Esophagus mucosa (tissue), 1 donor: ENCODE results near the gene ARFGAP3. TPM values are rescaled to one million over a fixed set of nuclear protein-coding genes. Genes with fewer than 3 reads are reported as not detected.

Source experiments
- ATAC-seq: fragments of 200-7000 bp; cut with Tn5 transposase; one replicate; pipeline ENCODE4 v1.9.1; 2020
- total RNA-seq: library from RNA; stranded (reverse); gene quantifications from one replicate; pipeline ENCODE4 v1.2.4, GENCODE V29; 2023
- donor health status: DM: yes; HTN: yes; CAD: no.

Gene ARFGAP3
- total RNA-seq, 1 donor from 2014 or later, result 18.9 TPM

GRCh38 chr22:42819412-42820044, 37.5 kb downstream of the ARFGAP3 start:
- peak; percentile 33 for ATAC-seq

- no peak for ATAC-seq
Measured at GRCh38 chr22:42817556-42817955, 39.5 kb downstream of the ARFGAP3 start.

- ATAC-seq, result no peak
Measured at GRCh38 chr22:42816336-42816735, 40.7 kb downstream of the ARFGAP3 start.

GRCh38 chr22:42814616-42815015, 42.5 kb downstream of the ARFGAP3 start:
- ATAC-seq, result no peak

- no peak for ATAC-seq
Measured at GRCh38 chr22:42814215-42814614, 42.9 kb downstream of the ARFGAP3 start.

GRCh38 chr22:42813501-42813900, 43.6 kb downstream of the ARFGAP3 start:
- ATAC-seq, result no peak

- ATAC-seq, result no peak
Measured at GRCh38 chr22:42811459-42811858, 45.6 kb downstream of the ARFGAP3 start.

GRCh38 chr22:42808521-42808920, 48.6 kb downstream of the ARFGAP3 start:
- ATAC-seq, result no peak

GRCh38 chr22:42807185-42807584, 49.9 kb downstream of the ARFGAP3 start:
- no peak for ATAC-seq

GRCh38 chr22:42805998-42806830, 50.9 kb downstream of the ARFGAP3 start:
- ATAC-seq, result peak; percentile 24

- ATAC-seq, result peak; percentile 73
Measured at GRCh38 chr22:42805016-42805997, 51.8 kb downstream of the ARFGAP3 start.

GRCh38 chr22:42803389-42803788, 53.7 kb downstream of the ARFGAP3 start:
- ATAC-seq, result no peak

GRCh38 chr22:42801252-42802080, 55.6 kb downstream of the ARFGAP3 start:
- ATAC-seq, result no peak

GRCh38 chr22:42800451-42801251, 56.4 kb downstream of the ARFGAP3 start:
- ATAC-seq, result no peak

GRCh38 chr22:42799461-42800405, 57.3 kb downstream of the ARFGAP3 start:
- peak; percentile 31 for ATAC-seq

- no peak for ATAC-seq
Measured at GRCh38 chr22:42799061-42799460, 58.0 kb downstream of the ARFGAP3 start.

- no peak for ATAC-seq
Measured at GRCh38 chr22:42797011-42797410, 60.1 kb downstream of the ARFGAP3 start.

- ATAC-seq, result no peak
Measured at GRCh38 chr22:42796081-42796480, 61.0 kb downstream of the ARFGAP3 start.

- no peak for ATAC-seq
Measured at GRCh38 chr22:42794551-42795510, 62.2 kb downstream of the ARFGAP3 start.
